A549 (cell line): ENCODE data around the gene CDAN1.

ENCODE experiments used
- SMC3 ChIP-seq: fragments of >200 bp; sonication (Bioruptor Twin); formaldehyde crosslinking; IDR thresholded peaks from 3 replicates; pipeline ENCODE4 v1.6.1; 2018; ENCODE audit warnings: inconsistent platforms
- TF ChIP-seq, protein P1 (sequence below): fragments of 450-650 bp; IDR thresholded peaks from 2 replicates; pipeline ENCODE4 v1.6.1; 2014; ENCODE audit warnings: antibody characterized with exemption

DNA sequence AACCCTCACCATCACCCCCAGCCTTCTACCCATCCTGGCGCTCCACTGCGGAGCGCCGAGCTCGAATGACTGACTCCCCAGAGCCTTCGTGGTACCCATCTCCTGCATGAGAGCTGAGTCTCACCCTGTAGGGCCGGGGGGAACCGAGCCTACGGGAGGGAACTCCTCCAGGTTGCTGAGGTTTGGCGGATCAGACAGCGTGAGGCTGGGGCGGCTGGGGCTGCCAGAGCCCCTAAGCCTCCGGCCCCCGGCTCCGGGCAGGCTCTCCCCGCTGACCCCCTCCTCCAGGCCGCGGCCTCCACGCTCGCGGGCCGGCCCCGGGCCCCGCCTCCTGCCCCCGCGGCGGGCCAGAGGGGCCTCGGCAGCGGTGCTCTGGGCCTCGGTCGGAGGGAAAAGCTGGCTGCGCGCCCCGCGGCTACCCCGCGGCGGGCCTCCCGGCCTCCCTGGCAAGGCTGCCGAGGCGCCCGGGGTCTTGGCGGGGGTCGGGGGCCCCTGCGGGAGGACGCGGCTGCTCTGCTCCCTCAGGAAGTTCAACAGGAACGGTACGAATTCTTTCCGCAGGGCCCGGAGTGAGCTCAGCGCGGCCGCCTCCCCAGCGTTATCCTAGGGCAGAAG, 643 bp downstream of the CDAN1 start:
- TF ChIP-seq SMC3: no peak
- TF ChIP-seq, protein P1, sequence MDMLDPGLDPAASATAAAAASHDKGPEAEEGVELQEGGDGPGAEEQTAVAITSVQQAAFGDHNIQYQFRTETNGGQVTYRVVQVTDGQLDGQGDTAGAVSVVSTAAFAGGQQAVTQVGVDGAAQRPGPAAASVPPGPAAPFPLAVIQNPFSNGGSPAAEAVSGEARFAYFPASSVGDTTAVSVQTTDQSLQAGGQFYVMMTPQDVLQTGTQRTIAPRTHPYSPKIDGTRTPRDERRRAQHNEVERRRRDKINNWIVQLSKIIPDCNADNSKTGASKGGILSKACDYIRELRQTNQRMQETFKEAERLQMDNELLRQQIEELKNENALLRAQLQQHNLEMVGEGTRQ: no peak
